ENCODE results near the gene STK11IP.

Gene STK11IP

GRCh38 chr2:219618733-219619122 is 21.1 kb downstream of the STK11IP start:
- no peak for DNase-seq

DNA sequence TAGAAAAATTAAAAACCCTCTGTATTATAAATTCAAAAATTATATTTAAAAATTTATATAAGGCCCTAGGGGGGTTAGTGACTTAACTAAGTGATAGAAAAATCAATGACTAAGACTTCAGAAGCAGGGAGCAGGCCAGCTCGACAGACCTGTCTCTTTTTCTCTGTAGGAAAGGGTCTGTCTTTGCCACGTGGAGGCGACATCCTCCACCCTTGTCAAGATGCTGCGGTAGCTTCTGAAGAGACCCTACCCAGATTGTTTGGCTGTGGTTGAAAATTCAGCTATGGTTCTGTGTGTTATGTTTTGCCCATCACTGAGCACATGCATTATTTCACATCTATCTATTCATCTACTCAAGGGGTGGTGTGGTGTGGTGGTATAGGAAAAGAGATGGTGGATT is 21.6 kb downstream of the STK11IP start:
- DNase-seq = no peak

GRCh38 chr2:219620546-219620945 is 22.9 kb downstream of the STK11IP start:
- no peak for DNase-seq

GRCh38 chr2:219621935-219622334 is 24.3 kb downstream of the STK11IP start:
- DNase-seq = no peak

- DNase-seq = no peak
These were observed 24.8 kb downstream of the STK11IP start for GRCh38 chr2:219622472-219622871.

GRCh38 chr2:219624565-219624964 is 26.9 kb downstream of the STK11IP start:
- DNase-seq = no peak

DNA sequence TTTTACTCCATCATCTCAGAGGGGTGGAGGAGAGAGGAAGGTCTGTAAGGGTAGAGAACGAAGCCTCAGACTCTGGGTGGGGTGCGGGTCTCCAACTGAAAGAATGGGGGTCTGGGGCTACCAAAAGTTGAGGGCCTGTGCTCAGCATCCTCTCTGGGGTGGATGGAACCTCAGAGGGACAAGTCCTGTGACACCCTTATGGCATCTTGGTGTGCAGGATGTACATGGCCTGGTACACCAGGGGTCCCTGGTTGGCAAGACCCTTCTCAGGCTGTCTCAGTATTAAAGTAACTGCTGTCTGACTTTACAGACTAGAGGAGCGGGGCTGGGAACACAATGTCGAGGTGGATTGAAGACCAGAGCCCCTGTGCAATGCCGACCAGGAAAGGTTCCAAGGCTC is 27.5 kb downstream of the STK11IP start:
- DNase-seq = no peak

- DNase-seq = no peak
These were observed 28.9 kb downstream of the STK11IP start for GRCh38 chr2:219626540-219626939.

DNA sequence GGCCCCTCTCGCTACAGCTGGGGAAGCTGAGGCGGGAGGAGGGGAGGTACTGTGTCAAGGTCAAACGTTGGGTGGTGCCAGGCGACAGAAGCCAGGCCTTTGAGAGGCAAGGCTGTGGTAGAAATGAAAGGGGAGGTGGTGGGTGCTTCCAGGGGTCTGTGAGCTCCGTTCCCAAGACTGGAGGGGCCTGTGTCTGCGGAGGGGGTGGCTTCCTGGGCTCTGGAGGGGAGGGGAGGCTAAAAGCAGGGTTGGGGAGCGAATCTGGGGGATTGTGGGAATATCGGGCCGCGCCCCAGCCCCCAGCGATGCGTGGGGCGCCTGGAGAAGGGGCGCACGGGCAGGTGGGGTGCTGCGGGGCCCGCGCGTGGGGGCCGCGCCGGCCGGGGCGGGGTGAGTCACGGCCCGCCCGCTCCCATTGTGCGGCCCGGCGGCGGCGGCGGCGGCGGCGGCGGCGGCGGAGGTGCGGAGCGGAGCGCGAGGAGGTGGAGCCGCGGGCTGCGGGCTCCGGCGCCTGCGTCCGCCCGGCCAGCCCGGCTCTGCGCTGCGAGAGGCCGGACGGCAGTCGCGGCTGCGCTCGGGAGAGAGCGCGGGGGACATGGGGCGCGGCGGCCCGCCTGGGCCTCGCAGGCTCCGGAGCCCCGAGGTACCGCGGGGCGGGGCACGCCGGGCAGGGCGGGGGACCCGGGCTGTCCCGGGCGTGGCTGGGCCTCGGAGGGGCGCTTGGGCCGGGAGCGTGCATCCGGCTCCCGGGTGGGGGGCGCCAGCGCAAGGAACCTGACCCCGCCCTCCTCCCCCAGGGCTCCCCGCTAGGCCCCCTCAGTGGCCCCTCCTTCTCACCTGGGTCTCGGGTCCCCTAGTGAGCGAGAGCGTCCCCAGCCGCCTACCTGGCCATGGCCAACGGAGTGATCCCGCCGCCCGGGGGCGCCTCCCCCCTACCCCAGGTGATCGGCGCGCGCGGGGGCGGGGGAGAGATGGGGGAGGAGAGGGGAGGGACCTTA is 29.7 kb downstream of the STK11IP start, which contains the start of gene SLC4A3:
SLC4A3 (plus strand) TSS at position 528 of the 998 bp plus-strand sequence; CDS start at position 891, 363 bp downstream.
- DNase-seq = peak; percentile 56

GRCh38 chr2:219628235-219628985 is 30.8 kb downstream of the STK11IP start:
- DNase-seq = no peak

- no peak for DNase-seq
These were observed 31.6 kb downstream of the STK11IP start for GRCh38 chr2:219628986-219629901.

DNA sequence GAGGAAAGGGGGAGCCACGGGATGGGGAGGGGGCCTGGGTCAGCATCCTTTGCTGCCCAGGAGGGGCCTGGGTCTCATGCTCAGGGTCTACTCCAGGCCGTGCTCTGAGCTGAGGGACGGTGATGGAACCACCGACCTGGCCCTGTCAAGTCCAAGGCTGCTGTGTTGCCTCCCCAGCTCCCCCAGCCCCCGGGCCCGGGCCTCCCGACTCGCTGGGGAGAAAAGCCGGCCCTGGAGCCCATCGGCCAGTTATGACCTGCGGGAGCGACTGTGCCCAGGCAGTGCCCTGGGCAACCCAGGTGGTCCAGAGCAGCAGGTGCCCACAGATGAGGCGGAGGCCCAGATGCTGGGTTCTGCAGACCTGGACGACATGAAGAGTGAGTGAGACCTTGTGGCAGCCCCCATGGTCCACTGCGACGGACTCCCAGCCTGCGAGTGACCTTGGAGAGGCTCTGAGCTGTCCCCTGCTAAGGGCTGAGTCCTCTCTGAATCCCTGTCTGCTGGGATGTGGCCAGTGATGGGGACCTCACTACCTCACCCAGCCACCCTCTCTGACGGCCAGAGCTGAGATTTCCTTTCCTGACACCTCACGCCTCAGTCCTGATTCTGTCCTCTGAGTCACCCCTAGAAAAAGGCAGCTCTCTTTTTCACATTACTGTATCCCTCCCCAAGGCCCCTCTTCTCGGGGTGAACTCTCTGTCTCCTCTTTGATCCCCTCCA is 32.5 kb downstream of the STK11IP start:
- no peak for DNase-seq

DNA sequence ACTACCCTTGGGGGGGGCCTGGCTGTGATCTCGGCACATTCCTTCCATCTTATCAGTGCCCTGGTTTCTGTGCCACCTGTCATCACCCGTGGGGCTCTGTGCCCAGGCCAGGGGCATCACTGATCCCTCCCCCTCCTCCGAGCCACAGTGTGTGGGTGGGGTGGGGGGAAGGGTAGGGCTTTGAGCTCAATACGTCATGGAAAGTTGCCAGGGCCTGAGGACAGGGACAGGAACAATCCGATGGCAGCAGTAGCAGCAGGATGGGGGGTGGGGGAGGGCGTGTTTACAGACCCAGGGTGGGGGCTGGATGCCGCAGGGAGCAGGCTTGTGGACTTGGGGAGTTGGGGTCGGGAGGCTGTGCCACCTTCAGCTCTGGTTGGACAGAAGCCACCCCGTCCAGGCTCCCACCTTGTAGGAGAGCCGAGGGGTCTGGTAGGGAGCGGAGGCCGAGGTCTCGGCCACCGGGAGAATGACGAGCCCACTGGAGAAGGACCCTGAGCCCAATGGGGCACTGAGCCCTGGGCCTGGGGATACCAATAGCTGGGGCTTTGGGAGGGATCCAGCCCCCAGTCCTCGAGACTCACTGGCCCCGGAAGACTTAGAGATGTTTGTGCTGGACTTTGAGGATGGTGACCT is 33.2 kb downstream of the STK11IP start:
- DNase-seq = no peak

- no peak for DNase-seq
These were observed 33.8 kb downstream of the STK11IP start for GRCh38 chr2:219631406-219631891.

GRCh38 chr2:219631904-219632759 is 34.5 kb downstream of the STK11IP start:
- DNase-seq = no peak

- no peak for DNase-seq
These were observed 35.1 kb downstream of the STK11IP start for GRCh38 chr2:219632760-219633105.

GRCh38 chr2:219633276-219634065 is 35.8 kb downstream of the STK11IP start:
- DNase-seq = no peak

- DNase-seq = no peak
These were observed 36.7 kb downstream of the STK11IP start for GRCh38 chr2:219634171-219634940.

All from NCI-H1436 (cell line).